Left ventricle myocardium inferior (tissue), 1 donor: ENCODE measurements around the gene ARHGAP10. TPM values are rescaled to one million over a fixed set of nuclear protein-coding genes. Genes with fewer than 3 reads are reported as not detected.

Source experiments
- DNase-seq: peaks from one replicate; pipeline ENCODE4 v3.0.0-alpha.2; 2020
- H3K27ac ChIP-seq: fragments of 200-600 bp; replicated peaks from 2 replicates; pipeline ENCODE4 v1.8.0; 2021
- H3K27me3 ChIP-seq: fragments of 200-600 bp; 2 replicates; pipeline ENCODE4 v1.8.0; 2021; ENCODE audit warnings: low read depth
- H3K36me3 ChIP-seq: fragments of 200-600 bp; 2 replicates; pipeline ENCODE4 v1.8.0; 2021
- H3K4me1 ChIP-seq: fragments of 200-600 bp; 2 replicates; pipeline ENCODE4 v1.8.0; 2021
- H3K4me3 ChIP-seq: fragments of 200-600 bp; 2 replicates; pipeline ENCODE4 v1.8.0; 2021; ENCODE audit warnings: mild to moderate bottlenecking, moderate library complexity
- H3K9me3 ChIP-seq: fragments of 200-600 bp; replicated peaks from 2 replicates; pipeline ENCODE4 v1.8.0; 2021
- intact Hi-C: fragments of 100-400 bp; cut with micrococcal nuclease; formaldehyde crosslinking; loops from one replicate; pipeline ENCODE4 v1.11.0; 2022
- total RNA-seq: library from RNA; stranded (reverse); fragmentation: NEBNext Ultra II Directional; extraction: Animal tissue kit (Norgen Biotek cat#: 25700); gene quantifications from one replicate; pipeline ENCODE4 v1.2.1, GENCODE V29; 2021
- TF ChIP-seq, protein P1 (sequence below): fragments of 200-600 bp; IDR thresholded peaks from 2 replicates; pipeline ENCODE4 v1.8.0; 2021; ENCODE audit warnings: antibody characterized with exemption, mild to moderate bottlenecking, borderline replicate concordance
- donor health status: DM: no; HTN: yes; CAD: no; lungs with severe emphysema.

The ARHGAP10 gene
- total RNA-seq, 1 donor from 2014 or later: 59.7 TPM

DNA sequence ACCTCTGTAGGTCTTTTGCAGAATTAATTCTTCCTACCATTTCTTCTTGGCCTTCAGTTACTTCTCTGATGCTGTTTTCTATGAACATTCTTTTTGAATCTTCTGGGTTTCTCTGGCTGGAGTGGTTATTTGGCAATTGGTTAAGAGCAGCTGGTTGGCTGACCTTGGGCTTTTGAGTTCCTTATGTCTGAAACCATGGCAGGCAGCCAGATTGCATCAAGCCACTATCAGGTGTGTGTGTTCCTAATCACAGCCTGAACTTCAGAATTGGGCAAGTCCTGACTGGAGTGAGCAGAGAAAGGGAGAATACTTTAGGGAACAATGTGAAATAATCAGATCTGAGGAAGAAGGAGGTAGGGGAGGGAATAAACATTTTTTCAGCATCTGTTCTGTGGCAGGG, 90.2 kb downstream of the ARHGAP10 start:
- Histone ChIP-seq H3K27me3 (no peaks in the 10 kb centered on the region), H3K4me1 (peaks cover 95% of the 10 kb centered on the region), H3K4me3 (no peak overlapping the region), H3K9me3 (no peaks in the 10 kb centered on the region), H3K36me3 (peaks cover 14% of the 10 kb centered on the region), H3K27ac (peak overlapping the region; percentile 92)
- TF ChIP-seq, protein P1, sequence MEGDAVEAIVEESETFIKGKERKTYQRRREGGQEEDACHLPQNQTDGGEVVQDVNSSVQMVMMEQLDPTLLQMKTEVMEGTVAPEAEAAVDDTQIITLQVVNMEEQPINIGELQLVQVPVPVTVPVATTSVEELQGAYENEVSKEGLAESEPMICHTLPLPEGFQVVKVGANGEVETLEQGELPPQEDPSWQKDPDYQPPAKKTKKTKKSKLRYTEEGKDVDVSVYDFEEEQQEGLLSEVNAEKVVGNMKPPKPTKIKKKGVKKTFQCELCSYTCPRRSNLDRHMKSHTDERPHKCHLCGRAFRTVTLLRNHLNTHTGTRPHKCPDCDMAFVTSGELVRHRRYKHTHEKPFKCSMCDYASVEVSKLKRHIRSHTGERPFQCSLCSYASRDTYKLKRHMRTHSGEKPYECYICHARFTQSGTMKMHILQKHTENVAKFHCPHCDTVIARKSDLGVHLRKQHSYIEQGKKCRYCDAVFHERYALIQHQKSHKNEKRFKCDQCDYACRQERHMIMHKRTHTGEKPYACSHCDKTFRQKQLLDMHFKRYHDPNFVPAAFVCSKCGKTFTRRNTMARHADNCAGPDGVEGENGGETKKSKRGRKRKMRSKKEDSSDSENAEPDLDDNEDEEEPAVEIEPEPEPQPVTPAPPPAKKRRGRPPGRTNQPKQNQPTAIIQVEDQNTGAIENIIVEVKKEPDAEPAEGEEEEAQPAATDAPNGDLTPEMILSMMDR: no peak
- peak; percentile 84 for DNase-seq
- intact Hi-C loops: no loop called here

DNA sequence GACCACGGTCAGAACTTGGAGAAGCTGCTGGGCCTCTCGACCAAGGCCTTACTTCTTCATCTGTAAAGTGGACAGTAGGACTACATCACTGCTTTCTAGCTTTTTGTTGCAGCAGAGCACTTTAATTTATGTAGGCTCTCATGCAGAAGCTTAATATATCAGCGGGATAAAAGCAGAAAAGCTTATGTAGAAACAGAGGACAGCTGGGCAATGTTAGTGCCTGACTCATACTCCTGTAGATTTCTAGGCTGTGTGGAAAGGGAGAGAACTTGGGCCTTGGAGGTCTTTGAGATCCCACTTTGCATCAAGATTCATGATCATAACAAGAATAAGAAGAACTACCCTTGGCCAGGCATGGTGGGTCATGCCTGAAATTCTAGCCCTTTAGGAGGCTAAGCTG, 91.2 kb downstream of the ARHGAP10 start:
- Histone ChIP-seq H3K36me3 (peaks cover 14% of the 10 kb centered on the region), H3K4me3 (no peak overlapping the region), H3K27ac (peak overlapping the region; percentile 92), H3K4me1 (peaks cover 95% of the 10 kb centered on the region), H3K27me3 (no peaks in the 10 kb centered on the region), H3K9me3 (no peaks in the 10 kb centered on the region)
- no peak for DNase-seq
- intact Hi-C loops: no loop called here
- TF ChIP-seq, protein P1: no peak

DNA sequence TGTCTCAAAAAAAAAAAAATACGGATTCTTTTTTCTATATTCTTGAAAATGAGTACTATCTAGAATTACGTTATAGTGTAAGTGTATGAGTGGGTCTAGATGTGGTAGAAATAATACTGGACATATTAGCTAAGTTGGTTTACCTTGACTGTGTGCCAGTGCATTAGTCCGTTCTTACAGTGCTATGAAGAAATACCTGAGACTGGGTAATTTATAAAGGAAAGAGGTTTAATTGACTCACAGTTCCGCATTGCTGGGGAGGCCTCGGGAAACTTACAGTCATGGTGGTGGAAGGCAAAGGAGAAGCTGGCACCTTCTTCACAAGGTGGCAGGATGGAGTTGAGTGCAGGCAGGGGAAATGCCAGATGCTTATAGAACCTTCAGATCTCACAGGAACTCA, 92.4 kb downstream of the ARHGAP10 start:
- H3K36me3 ChIP-seq: peaks cover 14% of the 10 kb centered on the region
- intact Hi-C loops: no loop called here
- H3K4me1 ChIP-seq: peaks cover 96% of the 10 kb centered on the region
- no peak overlapping the region for H3K4me3 ChIP-seq
- TF ChIP-seq, protein P1: no peak
- H3K27me3 ChIP-seq: no peaks in the 10 kb centered on the region
- H3K9me3 ChIP-seq: no peaks in the 10 kb centered on the region
- H3K27ac ChIP-seq: peak overlapping the region; percentile 92
- no peak for DNase-seq

DNA sequence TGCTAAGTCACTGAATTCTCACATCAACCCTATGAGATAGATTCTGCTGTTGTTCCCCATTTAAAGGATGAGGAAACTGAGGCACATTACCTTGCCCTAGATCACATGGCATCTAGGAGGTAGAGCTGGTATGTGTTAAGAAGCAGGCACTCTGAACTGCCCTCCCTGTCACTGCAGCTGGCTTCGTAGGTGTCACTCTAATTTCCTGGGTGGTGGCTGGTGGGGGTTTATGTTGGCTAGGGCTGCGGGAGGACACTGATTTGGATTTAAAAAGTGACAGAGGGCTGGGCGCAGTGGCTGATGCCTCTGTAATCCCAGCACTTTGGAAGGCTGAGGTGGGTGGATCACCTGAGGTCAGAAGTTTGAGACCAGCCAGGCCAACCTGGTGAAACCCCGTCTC, 93.0 kb downstream of the ARHGAP10 start:
- TF ChIP-seq, protein P1: no peak
- Histone ChIP-seq H3K4me1 (peaks cover 97% of the 10 kb centered on the region), H3K36me3 (peaks cover 14% of the 10 kb centered on the region), H3K4me3 (no peak overlapping the region), H3K27ac (peak overlapping the region; percentile 92), H3K9me3 (no peaks in the 10 kb centered on the region), H3K27me3 (no peaks in the 10 kb centered on the region)
- intact Hi-C loops: no loop called here
- DNase-seq: no peak

DNA sequence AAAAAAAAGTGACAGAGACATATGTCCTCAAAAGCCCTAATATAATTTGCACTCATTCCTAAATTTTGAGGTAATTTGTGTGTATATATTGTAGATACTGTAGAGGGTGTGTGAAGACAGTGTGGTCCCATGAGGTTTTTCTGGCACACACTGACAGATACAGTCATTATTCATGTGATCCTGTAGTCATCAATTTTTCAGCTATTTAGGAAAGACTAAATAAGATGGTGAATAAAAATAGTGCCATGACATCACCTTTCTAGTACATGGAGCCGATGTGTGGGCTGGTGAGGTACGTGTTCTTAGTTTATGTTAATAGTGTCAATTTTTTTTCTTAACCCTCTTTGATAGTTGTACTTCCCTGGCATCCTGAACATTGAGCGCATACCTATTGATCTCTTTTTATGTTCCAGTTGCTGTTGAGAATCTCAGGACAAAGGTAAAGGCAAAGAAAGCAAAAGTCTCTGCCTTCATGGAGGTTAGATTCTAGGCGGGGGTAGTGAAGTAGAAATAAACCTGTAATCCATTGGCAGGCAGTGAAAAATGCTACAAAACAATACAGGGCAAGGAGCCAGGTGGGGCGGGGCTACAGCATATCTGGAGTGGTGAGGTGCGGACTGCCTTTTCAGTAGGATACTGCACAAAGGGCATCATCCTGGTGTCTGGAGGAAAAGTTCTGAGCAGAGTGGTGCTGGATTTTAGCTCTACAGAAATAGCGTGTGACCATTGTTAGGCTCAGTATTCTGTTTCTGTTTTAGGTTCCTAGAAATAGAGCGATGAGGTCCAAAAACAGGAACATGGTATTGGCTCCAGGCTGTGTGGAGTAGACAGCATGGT, 93.8 kb downstream of the ARHGAP10 start:
- TF ChIP-seq, protein P1: no peak
- H3K9me3 ChIP-seq: no peaks in the 10 kb centered on the region
- intact Hi-C loops: no loop called here
- no peaks in the 10 kb centered on the region for H3K27me3 ChIP-seq
- H3K4me1 ChIP-seq: peaks cover 97% of the 10 kb centered on the region
- H3K4me3 ChIP-seq: peak overlapping the region; percentile 22
- peak; percentile 68 for DNase-seq
- peaks cover 14% of the 10 kb centered on the region for H3K36me3 ChIP-seq
- peak overlapping the region; percentile 92 for H3K27ac ChIP-seq
